SK-N-SH (cell line): ENCODE measurements around the gene GGA3.
"Not testable (repeated sequence)": the region's sequence is repeated elsewhere in the genome, so short reads cannot be mapped to it uniquely, and the experiment has no call there.

ENCODE experiments used
- CHD2 ChIP-seq: fragments of 150-350 bp; IDR thresholded peaks from 2 replicates; pipeline ENCODE4 v1.6.1; 2018; ENCODE audit warnings: low read length; ENCODE audit not compliant: partially characterized antibody
- CTCF ChIP-seq: fragments of 200-600 bp; sonication (generic); IDR thresholded peaks from 2 replicates; pipeline ENCODE4 v1.6.1; 2017; ENCODE audit warnings: antibody characterized with exemption, mild to moderate bottlenecking, moderate library complexity
- ELF1 ChIP-seq: IDR thresholded peaks from 2 replicates; pipeline ENCODE4 v1.4.0; 2012
- EP300 ChIP-seq, 2 experiments: IDR thresholded peaks; 2 replicates each; pipeline versions ENCODE4 v1.4.0 to v1.6.1; 2012; ENCODE audit warnings: borderline replicate concordance in 1 of 2, low read depth in 1 of 2, low read length in 1 of 2
- FOXM1 ChIP-seq: IDR thresholded peaks from 2 replicates; pipeline ENCODE4 v1.4.0; 2012; ENCODE audit warnings: low read depth, mild to moderate bottlenecking
- GABPA ChIP-seq: IDR thresholded peaks from 2 replicates; pipeline ENCODE4 v1.4.0; 2012; ENCODE audit warnings: low read depth, mild to moderate bottlenecking
- NFIC ChIP-seq: IDR thresholded peaks from 2 replicates; pipeline ENCODE4 v1.4.0; 2012; ENCODE audit warnings: borderline replicate concordance
- RAD21 ChIP-seq: IDR thresholded peaks from 2 replicates; pipeline ENCODE4 v1.6.1; 2012; ENCODE audit warnings: mild to moderate bottlenecking, low read length
- RXRA ChIP-seq: IDR thresholded peaks from 2 replicates; pipeline ENCODE4 v1.4.0; 2012; ENCODE audit warnings: low read depth, mild to moderate bottlenecking, borderline replicate concordance
- SIN3A ChIP-seq: IDR thresholded peaks from 2 replicates; pipeline ENCODE4 v1.6.1; 2012; ENCODE audit warnings: low read depth, mild to moderate bottlenecking, low read length, moderate library complexity, borderline replicate concordance
- TAF1 ChIP-seq: IDR thresholded peaks from 2 replicates; pipeline ENCODE4 v1.6.1; 2012; ENCODE audit warnings: low read depth, mild to moderate bottlenecking, low read length, moderate library complexity, borderline replicate concordance
- TEAD4 ChIP-seq: IDR thresholded peaks from 2 replicates; pipeline ENCODE4 v1.4.0; 2012; ENCODE audit warnings: mild to moderate bottlenecking, borderline replicate concordance; ENCODE audit not compliant: insufficient read depth
- USF1 ChIP-seq: IDR thresholded peaks from 2 replicates; pipeline ENCODE4 v1.4.0; 2012; ENCODE audit warnings: low read depth, borderline replicate concordance
- YY1 ChIP-seq: IDR thresholded peaks from 2 replicates; pipeline ENCODE4 v1.4.0; 2012; ENCODE audit warnings: low read depth, mild to moderate bottlenecking

GRCh38 chr17:75292810-75293448, 31.5 kb upstream of the GGA3 start:
- not testable (repeated sequence) for TF ChIP-seq CTCF; YY1; NFIC; CHD2; ELF1; TAF1; FOXM1; USF1; SIN3A; RXRA; GABPA; EP300 (IDR thresholded peaks at IDR 0.05; ENCODE audit: borderline replicate concordance in 1 of 2, low read depth in 1 of 2, low read length in 1 of 2); TEAD4; RAD21
